HG03025 (cell line): Measurements from ENCODE around the gene TAF4.

ENCODE experiments used
- ATAC-seq: cut with Tn5 transposase; IDR thresholded peaks from one replicate; pipeline ENCODE4 v1.9.1; 2021; ENCODE audit warnings: mild to moderate bottlenecking, moderate library complexity; ENCODE audit not compliant: unreplicated experiment, low FRiP score

TAF4 gene

DNA sequence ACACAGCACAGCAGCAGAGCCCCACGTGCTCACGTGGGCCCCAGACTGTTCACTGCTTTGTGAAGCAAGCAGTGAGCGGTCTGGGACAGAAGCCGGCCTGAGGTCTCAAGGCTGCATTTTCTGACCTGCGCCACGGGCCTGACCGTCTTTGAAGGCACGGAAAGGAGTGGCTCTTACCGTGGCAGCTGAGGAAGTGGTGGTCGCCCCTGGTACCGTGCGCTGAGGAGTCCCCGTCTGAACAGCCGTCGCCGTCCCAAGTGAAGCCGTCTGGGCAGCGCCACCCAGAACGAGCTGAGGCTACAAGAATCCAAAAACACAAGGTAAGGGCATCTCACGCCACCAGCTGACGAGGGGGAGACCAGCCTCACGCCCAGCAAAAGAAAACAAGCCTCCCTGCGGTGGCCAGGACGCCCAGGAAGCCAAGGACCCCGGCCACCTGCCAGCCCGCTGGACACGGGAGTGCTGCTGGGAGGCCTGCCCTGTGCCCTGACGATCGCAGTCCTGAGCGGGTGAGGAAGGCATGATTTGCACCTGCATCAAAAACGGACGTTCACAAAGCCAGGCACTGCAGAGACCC lies 55.7 kb downstream of the TAF4 start:
- ATAC-seq: no peak

DNA sequence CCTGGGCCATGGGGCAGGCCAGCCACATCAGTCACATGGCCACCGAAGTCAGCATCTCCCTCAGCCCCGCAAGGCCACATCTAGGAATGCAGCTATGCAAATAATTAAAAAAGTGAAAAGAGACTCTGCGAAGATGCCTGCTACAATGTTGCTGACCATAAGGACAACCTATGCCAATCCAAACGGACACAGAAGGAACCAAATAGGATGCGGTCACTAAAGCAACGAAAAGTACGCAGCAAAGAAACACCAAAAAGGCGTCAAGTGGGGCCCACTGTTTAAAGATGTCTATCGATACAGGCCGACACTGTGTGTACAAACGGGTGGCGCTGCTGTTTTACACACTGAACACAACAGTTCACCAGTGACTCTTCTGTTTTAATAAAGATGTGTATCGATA lies 56.4 kb downstream of the TAF4 start:
- ATAC-seq: no peak

DNA sequence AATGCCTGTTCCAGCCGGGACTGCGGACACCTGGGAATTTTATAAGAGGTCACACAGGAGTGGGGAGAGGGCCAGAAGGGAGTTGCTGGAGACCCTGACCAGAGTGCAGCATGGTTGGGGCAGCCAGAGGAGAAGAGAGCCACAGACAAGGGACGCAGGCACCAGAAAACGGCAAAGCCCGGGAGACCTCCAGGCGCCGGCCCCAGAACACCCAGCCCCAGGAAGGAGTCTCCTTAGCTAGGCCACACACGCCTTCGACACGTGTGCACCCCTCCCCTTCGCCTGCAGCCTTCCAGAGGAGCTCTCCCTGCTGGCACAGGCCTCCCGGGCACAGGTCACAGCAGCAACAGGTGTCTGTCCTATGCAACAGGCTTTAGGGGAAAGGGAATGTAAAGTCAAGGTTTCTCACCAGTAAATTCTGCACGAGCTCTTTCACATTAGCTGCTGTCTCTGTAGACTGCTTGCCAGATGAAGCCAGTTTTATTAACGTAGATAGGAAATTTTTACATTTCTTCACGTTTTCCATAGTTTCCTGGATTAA lies 57.0 kb downstream of the TAF4 start:
- ATAC-seq: no peak

DNA sequence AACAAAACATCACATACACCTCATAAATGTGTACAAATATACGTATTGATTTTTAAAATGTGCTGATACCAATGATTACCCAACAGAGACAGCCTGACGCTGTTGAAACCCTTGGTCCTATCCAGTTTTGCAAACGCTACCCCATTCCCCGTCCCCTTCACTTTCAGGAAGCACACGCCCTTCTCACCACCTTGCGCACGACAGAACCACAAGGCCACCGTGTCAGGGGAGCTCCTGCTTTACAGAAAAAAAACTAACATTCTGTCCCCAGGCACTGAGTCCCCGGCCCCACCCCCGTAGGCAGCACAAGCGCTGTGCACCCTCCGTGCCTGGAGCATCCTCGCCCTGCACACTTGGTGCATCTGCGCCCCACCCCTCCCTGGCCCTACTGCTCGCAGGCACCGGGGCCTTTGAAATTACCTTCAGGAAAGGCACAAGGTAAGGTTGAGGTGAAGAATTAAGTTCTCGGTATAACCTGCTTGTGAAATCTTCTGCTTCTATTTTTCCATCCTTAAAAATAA lies 58.5 kb downstream of the TAF4 start:
- no peak for ATAC-seq

DNA sequence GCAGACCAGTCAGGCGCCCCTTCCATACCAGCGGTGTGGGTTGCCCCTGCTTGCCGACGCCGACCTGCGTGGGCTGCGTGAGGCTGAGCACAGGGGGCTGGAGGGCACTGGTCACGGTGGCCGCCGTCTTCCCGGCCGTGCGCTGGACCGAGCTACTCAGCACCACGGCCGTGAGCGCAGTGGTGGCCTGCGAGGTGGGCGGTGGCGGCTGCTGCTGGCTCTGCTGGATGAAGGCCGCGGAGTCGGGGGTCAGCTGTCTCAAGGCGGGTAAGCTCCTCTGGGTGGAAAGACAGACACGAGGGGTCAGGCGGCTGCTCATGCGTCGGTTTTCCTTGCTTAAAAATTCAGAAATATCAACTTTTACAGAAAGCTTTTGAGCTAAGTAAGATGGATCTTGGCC lies 59.2 kb downstream of the TAF4 start:
- ATAC-seq: no peak

DNA sequence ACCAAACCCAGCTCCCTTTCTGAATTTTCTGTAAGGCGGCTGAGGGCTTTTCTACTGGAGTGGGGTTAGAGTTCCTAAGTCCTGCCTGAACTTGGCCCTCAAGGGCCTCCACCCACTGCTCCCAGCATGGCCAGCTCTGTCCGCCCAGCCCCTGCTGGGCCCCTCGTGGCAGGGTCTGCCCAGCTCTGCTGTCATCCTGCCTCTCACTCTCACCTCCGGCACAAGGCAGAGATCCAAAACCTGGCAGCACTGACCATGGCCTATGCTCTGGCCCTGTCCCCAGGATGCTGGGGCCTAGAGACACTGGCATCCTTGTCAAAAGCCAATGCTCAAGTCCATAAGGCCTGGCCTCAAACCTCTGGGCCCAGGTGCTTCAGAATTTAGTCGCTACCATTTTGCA lies 61.1 kb downstream of the TAF4 start:
- no peak for ATAC-seq

DNA sequence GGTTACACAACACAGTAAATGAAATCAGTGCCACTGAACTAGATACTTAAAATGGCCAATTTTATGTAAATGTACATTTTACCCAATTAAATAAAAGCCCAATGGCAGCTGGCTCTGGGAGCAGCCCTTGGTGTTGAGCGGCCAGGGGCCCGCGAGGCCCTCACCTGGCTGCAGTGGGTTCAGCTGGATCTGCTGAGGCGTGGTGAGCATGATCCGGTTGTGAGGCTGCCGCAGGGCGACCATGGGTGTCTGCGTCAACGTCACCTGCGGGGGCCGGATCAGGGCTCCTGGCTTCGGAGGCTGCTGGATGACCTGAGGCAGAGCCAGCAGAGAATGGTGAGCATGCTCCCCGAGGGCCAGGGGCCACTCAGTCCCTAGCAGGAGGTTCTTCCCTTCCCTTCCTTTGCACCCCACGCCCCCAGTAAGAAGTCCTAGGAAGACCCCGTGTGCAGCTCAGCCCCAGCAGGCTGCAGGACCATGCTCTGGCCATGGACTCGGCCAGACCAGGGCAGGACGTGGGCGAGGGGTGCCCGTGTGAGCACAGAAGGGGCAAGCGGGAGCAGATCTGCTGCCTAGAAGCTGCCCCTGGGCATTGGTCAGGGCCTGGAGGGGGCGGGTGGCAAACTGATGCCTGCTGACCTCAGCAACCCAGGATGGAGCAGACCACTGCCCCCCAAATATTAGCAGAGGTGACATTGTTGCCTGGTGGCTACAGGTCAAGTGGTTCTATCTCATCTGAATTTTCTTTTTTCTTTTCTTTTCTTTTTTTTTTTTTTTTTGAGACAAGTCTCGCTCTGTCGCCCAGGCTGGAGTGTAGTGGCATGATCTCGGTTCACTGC lies 61.9 kb downstream of the TAF4 start:
- ATAC-seq: no peak

DNA sequence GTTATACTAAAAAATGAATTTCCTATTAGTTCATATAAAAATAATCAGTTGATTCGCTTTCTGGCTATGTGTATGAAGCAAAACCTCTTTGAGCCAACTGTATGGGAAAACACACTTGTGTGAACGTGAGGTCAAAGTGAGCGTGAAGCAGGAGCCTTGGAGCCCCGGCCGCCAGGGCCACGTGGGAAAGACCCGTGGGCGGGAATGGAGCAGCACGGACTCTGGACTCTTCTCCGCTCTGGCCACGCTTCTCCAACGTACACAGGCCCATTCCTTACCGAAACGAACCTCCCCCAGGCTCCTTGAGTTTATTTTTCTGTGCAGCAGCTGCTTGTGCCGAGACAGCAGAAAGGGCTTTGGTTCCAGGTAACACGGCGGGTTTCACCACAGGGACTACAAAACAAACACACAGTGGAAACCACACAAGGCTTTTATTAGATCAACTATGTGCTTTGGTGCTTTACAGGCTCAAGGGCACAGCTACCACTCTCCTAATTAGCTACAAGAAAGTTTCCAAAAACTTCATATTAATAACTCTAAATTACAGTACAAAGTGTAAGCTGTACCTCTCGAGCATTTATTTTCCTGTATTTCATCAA lies 62.7 kb downstream of the TAF4 start:
- no peak for ATAC-seq

DNA sequence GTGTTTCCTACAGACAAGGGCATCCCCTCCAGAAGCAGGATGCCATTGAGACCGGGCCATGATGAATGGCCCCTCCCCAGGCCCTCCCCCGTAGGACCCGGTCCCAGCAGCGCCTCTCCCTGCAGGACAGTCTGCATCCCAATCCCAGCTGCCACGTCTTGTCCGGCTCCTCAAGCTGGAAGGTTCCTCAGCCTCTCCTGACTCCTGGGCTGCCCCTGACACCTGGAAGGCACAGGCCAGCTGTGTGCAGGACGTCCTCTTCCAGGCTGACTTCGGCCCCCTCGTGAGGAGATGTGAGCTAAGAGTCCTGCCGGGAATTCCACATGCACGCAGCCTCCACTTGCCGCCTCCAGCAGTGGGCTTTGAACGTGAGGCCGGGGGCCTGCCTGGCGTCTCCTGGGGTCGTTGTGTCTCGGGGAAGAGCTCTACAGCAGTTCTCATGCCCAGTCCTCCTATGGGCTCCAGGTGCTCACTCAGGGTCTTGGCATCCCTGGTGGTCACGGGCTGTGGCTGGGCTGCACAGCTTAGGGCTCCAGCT lies 64.4 kb downstream of the TAF4 start:
- ATAC-seq: no peak

DNA sequence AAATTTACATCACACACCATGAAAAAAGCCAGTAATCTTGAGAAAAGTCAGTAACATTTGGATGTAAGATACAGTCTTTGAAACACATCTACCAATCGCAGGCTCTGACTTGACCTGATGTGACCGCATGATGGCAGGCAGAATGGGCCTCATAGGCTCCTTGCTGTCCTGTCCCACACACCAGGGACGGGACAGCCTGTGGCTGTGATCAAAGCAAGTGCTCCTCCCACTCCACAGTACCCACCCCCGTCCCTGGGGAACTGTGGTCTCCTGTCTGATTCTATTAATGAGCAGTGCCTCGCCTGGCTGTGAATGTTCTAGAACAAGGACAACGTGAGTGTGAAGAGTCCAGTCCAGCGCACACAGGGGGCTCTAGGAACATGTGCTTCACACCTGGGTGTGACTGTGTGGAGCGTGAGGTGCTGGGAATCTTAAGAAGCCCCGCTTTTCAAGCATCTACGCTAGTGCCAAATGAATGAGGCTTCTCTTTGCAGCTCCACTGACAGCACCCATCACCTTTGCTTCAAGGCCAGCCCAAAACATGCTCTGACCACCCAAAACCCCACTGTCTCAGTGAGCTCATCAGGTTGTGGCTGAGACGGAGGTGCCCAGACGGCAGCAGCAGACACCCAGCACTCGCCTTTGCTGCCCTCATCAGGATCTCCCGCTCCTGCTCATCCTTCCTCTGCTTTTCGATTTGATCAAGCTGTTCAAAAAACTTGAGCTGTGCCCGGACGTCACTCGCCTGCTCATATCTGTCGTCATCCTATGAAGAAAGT lies 67.1 kb downstream of the TAF4 start:
- no peak for ATAC-seq

DNA sequence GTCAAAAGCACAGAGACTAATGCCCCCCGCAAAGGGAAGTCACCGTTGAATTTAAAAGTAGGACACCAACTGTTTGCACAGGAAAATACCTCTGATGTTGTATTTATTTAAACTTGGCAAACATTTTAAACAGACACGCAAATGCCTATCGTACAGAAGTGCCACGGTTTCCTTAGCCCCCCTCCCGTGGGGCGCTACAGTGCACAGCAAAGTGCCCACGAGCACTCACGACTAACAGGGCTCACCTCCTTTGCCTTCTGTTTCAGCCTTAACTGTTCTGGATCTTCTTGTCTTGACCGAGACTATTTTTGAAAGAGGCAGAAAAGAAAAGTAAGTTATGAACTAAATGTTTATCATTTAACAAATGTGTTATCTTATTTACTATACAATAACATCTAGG lies 67.8 kb downstream of the TAF4 start:
- no peak for ATAC-seq

DNA sequence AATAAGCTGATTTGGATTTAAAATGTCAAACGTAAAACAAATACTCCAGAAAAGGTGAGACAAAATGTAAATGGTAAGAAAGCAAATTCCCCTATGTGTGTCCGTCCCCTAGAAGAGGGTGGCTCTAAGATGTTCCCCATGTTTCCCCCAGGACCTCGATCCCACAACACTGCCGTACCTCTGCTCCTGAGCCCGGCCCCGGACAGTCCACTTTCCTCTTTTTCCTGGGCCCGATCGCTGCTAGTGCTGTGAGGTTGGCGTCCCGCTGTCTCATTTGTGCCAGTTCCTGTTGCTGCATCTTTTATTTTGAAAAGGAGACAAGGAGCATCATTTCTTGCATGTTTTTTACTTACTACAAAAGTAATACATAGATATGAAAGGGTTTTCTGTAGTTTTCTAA lies 68.3 kb downstream of the TAF4 start:
- no peak for ATAC-seq

DNA sequence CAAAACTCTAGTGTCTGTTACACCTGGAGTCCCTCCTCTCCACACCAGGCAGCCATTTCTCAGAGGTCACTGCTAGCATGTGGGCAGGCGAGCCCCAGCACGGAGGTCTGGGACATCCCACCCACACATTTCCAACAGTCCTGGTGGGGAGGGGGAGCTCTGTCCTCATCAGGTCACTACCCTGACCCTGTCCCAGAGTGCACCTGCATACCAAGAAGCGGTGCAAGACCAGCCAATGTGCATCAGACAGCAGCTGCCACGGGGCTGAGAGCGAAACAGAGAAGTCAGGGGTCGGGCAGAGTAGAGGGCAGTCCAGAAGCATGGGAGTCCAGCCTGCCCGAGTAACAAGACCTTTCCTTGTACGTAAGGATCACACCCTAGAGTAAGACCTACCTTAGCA lies 71.1 kb downstream of the TAF4 start:
- ATAC-seq: no peak

DNA sequence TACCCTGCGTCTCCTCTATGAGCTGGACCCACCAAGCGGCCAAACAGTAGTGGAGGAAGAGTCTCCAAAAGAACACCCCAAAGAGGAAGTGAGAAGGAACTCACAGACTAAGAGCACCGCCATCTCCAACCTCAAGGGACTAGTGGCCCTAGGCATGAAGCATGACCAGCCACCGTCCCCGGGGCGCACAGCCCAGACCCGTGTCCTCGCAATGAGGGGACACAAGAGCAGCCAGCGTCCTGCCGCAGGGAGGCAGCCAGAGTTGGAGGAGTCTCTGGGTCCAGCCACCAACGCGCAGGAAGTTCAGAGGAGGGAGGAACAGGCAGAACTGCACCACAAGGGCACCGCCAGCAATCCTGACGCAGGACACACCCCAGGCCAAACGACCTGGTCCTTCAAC lies 72.6 kb downstream of the TAF4 start:
- no peak for ATAC-seq

DNA sequence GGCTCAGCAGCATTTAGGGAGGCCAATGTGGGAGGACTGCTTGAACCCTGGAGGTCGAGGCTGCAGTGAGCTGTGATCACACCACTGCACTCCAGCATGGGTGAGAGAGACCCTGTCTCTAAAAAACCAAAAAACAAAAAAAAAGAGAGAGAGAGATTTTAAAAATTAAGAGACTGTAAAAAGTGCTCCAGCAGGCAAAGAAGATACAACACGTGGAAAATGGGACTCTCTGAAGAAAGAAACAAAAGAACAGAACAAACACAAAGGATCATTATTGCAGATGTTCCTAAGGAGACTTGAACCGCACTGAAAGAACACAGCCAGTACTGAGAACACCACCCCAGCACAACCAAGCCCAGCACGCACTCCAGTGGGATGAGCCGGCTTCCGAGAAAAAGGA lies 74.2 kb downstream of the TAF4 start:
- no peak for ATAC-seq

DNA sequence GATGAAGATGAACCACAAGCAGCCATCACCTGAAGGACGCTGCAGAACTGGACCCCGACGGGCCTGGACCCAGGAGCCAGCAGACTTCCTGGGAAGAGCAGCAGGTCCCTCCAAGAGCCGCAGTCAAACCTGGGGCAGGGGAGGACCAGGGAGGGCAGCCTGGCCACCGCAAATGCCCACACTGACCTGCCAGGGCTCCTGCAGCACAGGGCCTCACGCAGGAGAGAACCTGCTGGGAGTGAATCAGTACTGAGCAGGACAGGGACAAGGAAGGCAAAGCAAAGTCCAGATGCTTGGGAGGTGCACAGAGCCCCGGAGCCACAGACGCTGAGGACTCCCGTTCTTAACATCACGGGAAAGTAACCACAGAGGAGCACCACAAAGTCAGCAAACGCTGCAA lies 75.2 kb downstream of the TAF4 start:
- no peak for ATAC-seq

DNA sequence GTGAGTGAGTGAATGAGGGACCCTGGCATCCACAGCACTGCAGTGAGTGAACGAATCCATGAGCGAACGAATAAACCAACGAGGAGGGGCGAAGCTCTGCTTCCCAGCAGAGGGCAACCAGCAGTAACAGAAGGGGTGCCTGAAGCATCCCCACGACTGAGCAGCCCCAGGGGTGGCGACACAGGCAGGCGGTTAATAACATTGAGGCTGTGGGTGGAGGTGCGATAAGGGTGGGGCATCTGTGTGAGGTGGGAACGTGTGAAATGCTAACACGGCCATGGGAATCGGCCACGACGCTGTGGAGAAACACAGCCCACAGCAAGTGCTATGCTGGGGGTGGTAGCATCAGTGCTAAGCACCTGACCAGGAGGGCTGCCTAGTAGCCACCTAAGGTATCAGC lies 75.9 kb downstream of the TAF4 start:
- no peak for ATAC-seq

DNA sequence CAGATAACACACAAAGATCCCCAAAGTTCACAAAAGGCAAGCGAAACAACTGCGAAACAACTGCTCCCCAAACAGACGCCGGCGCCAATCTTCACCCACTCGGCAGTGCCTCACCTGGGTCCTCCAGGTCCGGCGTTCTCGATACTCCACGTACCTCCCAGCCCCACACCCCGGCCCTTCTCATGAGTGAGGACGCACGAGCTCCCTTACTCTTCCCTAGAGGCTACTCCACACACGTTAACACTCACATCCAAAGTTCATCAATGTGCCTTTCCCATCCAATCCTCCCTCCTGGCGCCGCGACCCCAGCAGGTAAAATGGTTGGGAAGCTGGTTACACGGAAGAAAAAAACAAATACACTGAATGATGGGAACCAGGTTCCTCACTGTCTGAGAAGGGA lies 77.0 kb downstream of the TAF4 start:
- ATAC-seq: no peak

DNA sequence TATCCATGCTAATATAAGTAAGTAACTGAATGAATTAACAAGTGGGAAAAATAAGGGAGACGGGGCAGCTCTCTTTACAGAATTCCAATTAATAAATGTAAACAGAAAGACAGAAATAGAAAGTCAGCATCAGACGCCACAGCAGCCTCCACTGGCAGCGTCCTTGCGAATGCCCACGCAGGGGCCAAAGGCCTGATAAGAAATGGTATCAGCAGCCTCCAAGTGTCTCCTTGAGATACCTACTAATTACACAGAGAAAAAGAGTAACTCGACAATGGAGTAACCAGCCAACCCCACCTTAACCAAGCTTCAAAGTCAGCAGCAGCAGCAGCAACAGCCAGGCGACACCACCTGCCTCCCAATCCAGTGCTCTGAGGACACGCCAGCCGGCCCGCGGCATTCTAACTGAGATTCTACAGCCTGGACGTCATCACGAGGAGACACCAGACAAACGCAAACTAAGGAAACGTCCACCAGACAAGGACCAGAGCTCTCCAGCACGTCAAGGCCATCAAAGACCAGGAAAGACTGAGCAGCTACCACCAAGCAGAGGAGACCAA lies 78.8 kb downstream of the TAF4 start:
- ATAC-seq: no peak

DNA sequence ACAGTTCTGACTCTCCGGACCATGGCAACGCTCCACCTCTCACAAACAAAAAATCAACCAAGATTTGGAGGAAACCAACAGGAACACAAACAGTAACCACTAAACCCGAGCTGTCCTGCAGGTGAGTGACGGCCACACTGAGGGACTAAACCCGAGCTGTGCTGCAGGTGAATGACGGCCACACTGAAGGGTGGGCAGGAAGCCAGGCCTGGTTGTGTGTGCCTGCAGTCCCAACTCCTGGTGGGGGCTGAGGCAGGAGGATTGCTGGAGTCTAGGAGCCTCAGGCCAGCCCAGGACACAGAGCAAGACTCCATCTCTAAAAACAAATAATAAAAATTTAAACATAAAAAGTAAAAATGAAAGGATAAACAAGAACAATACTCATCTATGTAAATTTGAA lies 80.6 kb downstream of the TAF4 start:
- no peak for ATAC-seq
